ENCODE measurements around the gene ME3. TPM values are rescaled to one million over a fixed set of nuclear protein-coding genes. Genes with fewer than 3 reads are reported as not detected.

Gene ME3
- total RNA-seq, 1 donor from 2014 or later = 0.92 TPM

- H3K27ac Mint-ChIP-seq (ENCODE audit: unreplicated experiment) = no peak overlapping the region
- no peak overlapping the region for H3K4me3 Mint-ChIP-seq (ENCODE audit: unreplicated experiment)
- DNase-seq (ENCODE audit: low spot score) = no peak
- TF ChIP-seq, protein P1, sequence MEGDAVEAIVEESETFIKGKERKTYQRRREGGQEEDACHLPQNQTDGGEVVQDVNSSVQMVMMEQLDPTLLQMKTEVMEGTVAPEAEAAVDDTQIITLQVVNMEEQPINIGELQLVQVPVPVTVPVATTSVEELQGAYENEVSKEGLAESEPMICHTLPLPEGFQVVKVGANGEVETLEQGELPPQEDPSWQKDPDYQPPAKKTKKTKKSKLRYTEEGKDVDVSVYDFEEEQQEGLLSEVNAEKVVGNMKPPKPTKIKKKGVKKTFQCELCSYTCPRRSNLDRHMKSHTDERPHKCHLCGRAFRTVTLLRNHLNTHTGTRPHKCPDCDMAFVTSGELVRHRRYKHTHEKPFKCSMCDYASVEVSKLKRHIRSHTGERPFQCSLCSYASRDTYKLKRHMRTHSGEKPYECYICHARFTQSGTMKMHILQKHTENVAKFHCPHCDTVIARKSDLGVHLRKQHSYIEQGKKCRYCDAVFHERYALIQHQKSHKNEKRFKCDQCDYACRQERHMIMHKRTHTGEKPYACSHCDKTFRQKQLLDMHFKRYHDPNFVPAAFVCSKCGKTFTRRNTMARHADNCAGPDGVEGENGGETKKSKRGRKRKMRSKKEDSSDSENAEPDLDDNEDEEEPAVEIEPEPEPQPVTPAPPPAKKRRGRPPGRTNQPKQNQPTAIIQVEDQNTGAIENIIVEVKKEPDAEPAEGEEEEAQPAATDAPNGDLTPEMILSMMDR (IDR thresholded peaks at IDR 0.05; ENCODE audit: unreplicated experiment) = no peak
- no peaks in the 10 kb centered on the region for H3K4me1 Mint-ChIP-seq (ENCODE audit: unreplicated experiment)
- peaks cover 3% of the 10 kb centered on the region for H3K27me3 Mint-ChIP-seq (ENCODE audit: unreplicated experiment)
- H3K36me3 Mint-ChIP-seq (ENCODE audit: low read depth, unreplicated experiment) = no peaks in the 10 kb centered on the region
- no peaks in the 10 kb centered on the region for H3K9me3 Mint-ChIP-seq (ENCODE audit: unreplicated experiment)
These were observed 204.2 kb downstream of the ME3 start for GRCh38 chr11:86468169-86468568.

DNA sequence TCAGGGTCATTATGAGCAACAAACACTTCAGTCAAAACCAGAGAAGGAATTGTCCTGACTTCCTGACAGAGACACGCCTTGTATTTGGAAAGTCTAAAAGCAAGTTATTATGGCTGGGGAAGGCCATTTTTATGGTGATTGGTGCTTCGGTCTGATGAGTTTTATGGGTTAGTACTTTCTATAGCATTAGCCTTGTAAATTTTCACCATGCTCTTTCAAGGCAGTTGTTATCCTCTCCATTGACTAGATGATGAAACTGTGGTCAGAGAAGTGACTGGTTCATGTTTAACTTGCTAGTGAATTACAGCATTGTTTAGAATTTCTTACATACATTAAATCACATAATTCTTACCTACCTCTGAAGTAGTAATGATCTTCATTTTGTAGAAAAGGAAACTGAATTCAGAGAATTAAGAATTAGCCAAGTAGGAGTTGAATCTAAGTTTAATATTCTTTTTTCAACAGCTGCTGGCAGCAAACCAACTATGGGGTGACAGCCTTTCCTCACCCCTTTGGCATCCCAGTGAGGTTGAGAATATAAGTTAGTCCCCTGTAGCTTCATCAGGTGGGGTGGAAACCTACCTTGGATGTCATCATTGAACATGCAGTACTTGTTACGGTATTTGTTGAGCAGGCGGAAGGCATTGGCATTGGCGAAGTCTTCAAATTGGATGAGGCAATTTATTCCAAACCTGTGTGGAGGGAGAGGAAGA lies 207.8 kb downstream of the ME3 start:
- H3K27ac Mint-ChIP-seq (ENCODE audit: unreplicated experiment) = no peak overlapping the region
- TF ChIP-seq, protein P1 (IDR thresholded peaks at IDR 0.05; ENCODE audit: unreplicated experiment) = no peak

DNA sequence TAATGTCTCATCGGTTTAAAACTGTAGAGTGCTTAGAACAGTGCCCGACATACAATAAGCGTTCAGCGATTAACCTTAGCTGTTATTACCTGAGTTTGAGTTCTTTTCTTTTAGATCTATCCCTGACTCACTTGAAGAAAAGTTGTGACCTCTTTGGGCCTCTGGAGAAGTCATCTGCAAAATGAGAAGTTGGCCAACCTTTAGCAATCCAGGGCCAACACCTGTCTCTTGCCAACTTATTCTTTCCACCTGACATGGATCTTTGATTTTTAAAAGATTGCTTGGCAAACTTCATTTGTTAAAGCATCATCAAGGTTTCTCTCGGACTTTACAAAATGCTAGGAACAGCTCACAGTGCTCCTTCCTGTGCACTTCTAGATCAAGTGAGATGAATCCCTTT lies 208.5 kb downstream of the ME3 start:
- no peak overlapping the region for H3K27ac Mint-ChIP-seq (ENCODE audit: unreplicated experiment)
- no peaks in the 10 kb centered on the region for H3K9me3 Mint-ChIP-seq (ENCODE audit: unreplicated experiment)
- DNase-seq (ENCODE audit: low spot score) = no peak
- TF ChIP-seq, protein P1 (IDR thresholded peaks at IDR 0.05; ENCODE audit: unreplicated experiment) = no peak
- no peaks in the 10 kb centered on the region for H3K36me3 Mint-ChIP-seq (ENCODE audit: low read depth, unreplicated experiment)
- no peak overlapping the region for H3K4me3 Mint-ChIP-seq (ENCODE audit: unreplicated experiment)
- H3K4me1 Mint-ChIP-seq (ENCODE audit: unreplicated experiment) = peaks cover 12% of the 10 kb centered on the region
- peaks cover 3% of the 10 kb centered on the region for H3K27me3 Mint-ChIP-seq (ENCODE audit: unreplicated experiment)

More for the DNA sequence above, 207.8 kb downstream of the ME3 start:
- Mint-ChIP-seq H3K4me3 (ENCODE audit: unreplicated experiment) (no peak overlapping the region), H3K27me3 (ENCODE audit: unreplicated experiment) (peaks cover 3% of the 10 kb centered on the region), H3K4me1 (ENCODE audit: unreplicated experiment) (peaks cover 12% of the 10 kb centered on the region), H3K36me3 (ENCODE audit: low read depth, unreplicated experiment) (no peaks in the 10 kb centered on the region), H3K9me3 (ENCODE audit: unreplicated experiment) (no peaks in the 10 kb centered on the region)
- DNase-seq (ENCODE audit: low spot score) = no peak

- no peak overlapping the region for H3K27ac Mint-ChIP-seq (ENCODE audit: unreplicated experiment)
- peaks cover 15% of the 10 kb centered on the region for H3K4me1 Mint-ChIP-seq (ENCODE audit: unreplicated experiment)
- DNase-seq (ENCODE audit: low spot score) = no peak
- H3K27me3 Mint-ChIP-seq (ENCODE audit: unreplicated experiment) = peaks cover 1% of the 10 kb centered on the region
- no peaks in the 10 kb centered on the region for H3K36me3 Mint-ChIP-seq (ENCODE audit: low read depth, unreplicated experiment)
- no peaks in the 10 kb centered on the region for H3K9me3 Mint-ChIP-seq (ENCODE audit: unreplicated experiment)
- TF ChIP-seq, protein P1 (IDR thresholded peaks at IDR 0.05; ENCODE audit: unreplicated experiment) = no peak
- H3K4me3 Mint-ChIP-seq (ENCODE audit: unreplicated experiment) = no peak overlapping the region
These were observed 209.3 kb downstream of the ME3 start for GRCh38 chr11:86463120-86463519.

- H3K36me3 Mint-ChIP-seq (ENCODE audit: low read depth, unreplicated experiment) = no peaks in the 10 kb centered on the region
- peaks cover 1% of the 10 kb centered on the region for H3K27me3 Mint-ChIP-seq (ENCODE audit: unreplicated experiment)
- H3K9me3 Mint-ChIP-seq (ENCODE audit: unreplicated experiment) = no peaks in the 10 kb centered on the region
- H3K4me3 Mint-ChIP-seq (ENCODE audit: unreplicated experiment) = no peak overlapping the region
- no peak overlapping the region for H3K27ac Mint-ChIP-seq (ENCODE audit: unreplicated experiment)
- DNase-seq (ENCODE audit: low spot score) = no peak
- TF ChIP-seq, protein P1 (IDR thresholded peaks at IDR 0.05; ENCODE audit: unreplicated experiment) = no peak
- peaks cover 24% of the 10 kb centered on the region for H3K4me1 Mint-ChIP-seq (ENCODE audit: unreplicated experiment)
These were observed 210.5 kb downstream of the ME3 start for GRCh38 chr11:86461892-86462291.

Data from endothelial cell (in vitro differentiated cells).